ENCODE results near the gene RUFY3. TPM values are rescaled to one million over a fixed set of nuclear protein-coding genes. Genes with fewer than 3 reads are reported as not detected.

The RUFY3 gene
- total and polyA plus RNA-seq, 9 of the 15 experiments (the other 6 are each of a cell fraction or from before 2014, with no cell fraction given), result 4.2 to 31.1 (median 21.5) TPM

- TF ChIP-seq BRF2 (IDR thresholded peaks at IDR 0.05; ENCODE audit: borderline replicate concordance, insufficient read depth, insufficient read length) (no peak), ZSCAN32 (CRISPR knock-in tag; IDR thresholded peaks at IDR 0.05) (no peak), E4F1 (CRISPR knock-in tag; IDR thresholded peaks at IDR 0.05; ENCODE audit: borderline replicate concordance) (no peak), THAP12 (CRISPR knock-in tag; IDR thresholded peaks at IDR 0.05) (no peak), GTF2E2 (tag; IDR thresholded peaks at IDR 0.05) (no peak), ZSCAN29 (IDR thresholded peaks at IDR 0.05) (no peak), HIVEP1 (CRISPR knock-in tag; IDR thresholded peaks at IDR 0.05) (no peak), ZBTB33 (CRISPR knock-in tag; IDR thresholded peaks at IDR 0.05) (no peak), FOXP4 (CRISPR knock-in tag; IDR thresholded peaks at IDR 0.05; ENCODE audit: borderline replicate concordance) (no peak), MED1 (CRISPR knock-in tag; IDR thresholded peaks at IDR 0.05; ENCODE audit: borderline replicate concordance) (no peak), ZNF263 (CRISPR knock-in tag; IDR thresholded peaks at IDR 0.05; ENCODE audit: borderline replicate concordance) (peak; percentile 97), MAFF (IDR thresholded peaks at IDR 0.05; ENCODE audit: low read length) (no peak), ZNF592 (IDR thresholded peaks at IDR 0.05) (no peak)
Observed at GRCh38 chr4:70688795-70689231, 33.0 kb upstream of the RUFY3 start (continued).

Data from K562 (cell line).